HG03175 (cell line): ENCODE measurements around the gene SWAP70.

Experiments used
- ATAC-seq: cut with Tn5 transposase; IDR thresholded peaks from one replicate; pipeline ENCODE4 v1.9.1; 2021; ENCODE audit warnings: mild to moderate bottlenecking, moderate library complexity; ENCODE audit not compliant: unreplicated experiment

The SWAP70 gene

GRCh38 chr11:9771071-9771511 is 107.2 kb downstream of the SWAP70 start:
- ATAC-seq, result no peak

- no peak for ATAC-seq
These were observed 108.3 kb downstream of the SWAP70 start for GRCh38 chr11:9772218-9772617.

- ATAC-seq, result no peak
These were observed 109.6 kb downstream of the SWAP70 start for GRCh38 chr11:9773524-9773923.

- ATAC-seq, result no peak
These were observed 110.2 kb downstream of the SWAP70 start for GRCh38 chr11:9774109-9774508.

GRCh38 chr11:9774591-9775397 is 110.9 kb downstream of the SWAP70 start:
- ATAC-seq, result no peak

GRCh38 chr11:9775398-9775779 is 111.5 kb downstream of the SWAP70 start:
- ATAC-seq, result no peak

- ATAC-seq, result no peak
These were observed 112.3 kb downstream of the SWAP70 start for GRCh38 chr11:9776203-9776602.

GRCh38 chr11:9777066-9777465 is 113.2 kb downstream of the SWAP70 start:
- no peak for ATAC-seq

- ATAC-seq, result no peak
These were observed 113.6 kb downstream of the SWAP70 start for GRCh38 chr11:9777525-9777924.

- ATAC-seq, result no peak
These were observed 117.1 kb downstream of the SWAP70 start for GRCh38 chr11:9780929-9781328.

- ATAC-seq, result no peak
These were observed 120.1 kb downstream of the SWAP70 start for GRCh38 chr11:9783986-9784385.

GRCh38 chr11:9784602-9785315 is 120.9 kb downstream of the SWAP70 start:
- no peak for ATAC-seq

- no peak for ATAC-seq
These were observed 123.4 kb downstream of the SWAP70 start for GRCh38 chr11:9787260-9787659.

- no peak for ATAC-seq
These were observed 124.2 kb downstream of the SWAP70 start for GRCh38 chr11:9787981-9788521.

- ATAC-seq, result no peak
These were observed 126.0 kb downstream of the SWAP70 start for GRCh38 chr11:9789910-9790309.

- no peak for ATAC-seq
These were observed 126.8 kb downstream of the SWAP70 start for GRCh38 chr11:9790703-9791102.

GRCh38 chr11:9796266-9796665 is 132.4 kb downstream of the SWAP70 start:
- no peak for ATAC-seq

GRCh38 chr11:9796854-9797253 is 133.0 kb downstream of the SWAP70 start:
- no peak for ATAC-seq

GRCh38 chr11:9797300-9797699 is 133.4 kb downstream of the SWAP70 start:
- ATAC-seq, result no peak

- no peak for ATAC-seq
These were observed 136.0 kb downstream of the SWAP70 start for GRCh38 chr11:9799886-9800285.

- no peak for ATAC-seq
These were observed 138.5 kb downstream of the SWAP70 start for GRCh38 chr11:9802291-9802861.
